ENCODE measurements around the gene ITGA7. TPM values are rescaled to one million over a fixed set of nuclear protein-coding genes. Genes with fewer than 3 reads are reported as not detected.
"Not testable (repeated sequence)": the region's sequence is repeated elsewhere in the genome, so short reads cannot be mapped to it uniquely, and the experiment has no call there.

Gene ITGA7
- total RNA-seq, 4 donors from 2014 or later: 9.5 to 20.6 (median 15.8) TPM

DNA sequence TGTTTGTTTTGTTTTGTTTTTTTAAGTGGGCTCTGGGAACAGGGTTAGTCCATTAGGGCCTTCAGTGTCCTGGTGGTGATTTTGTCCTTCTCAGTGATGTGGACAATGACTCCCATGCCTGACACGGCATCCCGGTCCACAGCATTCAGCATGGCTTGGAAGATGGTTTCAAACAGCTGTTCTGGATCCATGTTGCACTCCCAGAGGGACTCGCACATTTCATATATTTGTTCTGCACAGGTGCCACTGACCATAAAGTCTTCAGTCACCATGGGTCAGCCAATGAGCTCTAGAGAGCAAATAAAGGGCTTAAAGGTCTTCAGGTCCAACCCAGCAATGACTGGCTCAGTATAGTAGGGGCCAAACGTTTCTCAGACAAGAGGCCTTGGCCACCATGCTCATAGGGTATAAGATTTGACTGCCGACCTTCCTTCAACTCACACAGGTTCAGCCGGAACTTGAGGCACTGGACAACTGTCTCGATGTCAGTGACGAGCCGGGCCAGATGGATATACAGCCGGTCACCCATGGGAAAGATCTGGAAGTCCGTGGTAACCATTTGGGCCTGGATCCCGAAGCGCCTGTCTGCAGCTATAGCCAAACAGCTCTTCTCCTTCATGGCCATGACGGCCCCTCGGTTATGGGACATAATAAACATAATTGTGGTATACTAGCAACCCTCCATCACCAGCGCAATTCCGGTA lies 53.0 kb downstream of the ITGA7 start:
- TF ChIP-seq EP300 (IDR thresholded peaks at IDR 0.05) (no peak), CTCF (IDR thresholded peaks at IDR 0.05) (no peak), POLR2A (IDR thresholded peaks at IDR 0.05) (no peak), POLR2AphosphoS5 (IDR thresholded peaks at IDR 0.05) (no peak)
- Histone ChIP-seq H3K4me3 (no peak overlapping the region), H3K9me3 (no peaks in the 10 kb centered on the region), H3K27me3 (no peaks in the 10 kb centered on the region), H3K4me1 (no peaks in the 10 kb centered on the region), H3K27ac (no peak overlapping the region), H3K36me3 (no peaks in the 10 kb centered on the region)
- DNase-seq (ENCODE audit: low spot score in 2 of 2): no peak
- 94% methylated on average over 17 of the region's 17 CpGs for WGBS

DNA sequence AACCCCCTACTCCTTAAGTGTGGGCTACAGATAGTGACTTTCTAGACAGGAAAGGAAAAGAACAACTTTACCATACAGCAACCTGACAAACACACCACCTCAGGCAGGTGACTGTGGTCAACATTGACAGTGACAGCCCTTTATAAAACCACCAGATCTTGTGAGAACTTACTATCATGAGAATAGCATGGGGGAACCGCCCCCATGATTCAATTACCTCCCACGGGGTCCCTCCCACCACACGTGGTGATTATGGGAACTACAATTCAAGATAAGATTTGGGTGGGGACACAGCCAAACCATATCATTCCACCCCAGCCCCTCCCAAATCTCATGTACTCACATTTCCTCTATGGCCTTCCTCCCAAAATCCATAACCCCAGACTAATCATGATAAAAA lies 54.7 kb downstream of the ITGA7 start:
- no peaks in the 10 kb centered on the region for H3K4me1 ChIP-seq
- no peaks in the 10 kb centered on the region for H3K9me3 ChIP-seq
- no peaks in the 10 kb centered on the region for H3K27me3 ChIP-seq
- no peak for DNase-seq (ENCODE audit: low spot score in 2 of 2)
- TF ChIP-seq EP300 (IDR thresholded peaks at IDR 0.05) (no peak), CTCF (IDR thresholded peaks at IDR 0.05) (no peak), POLR2AphosphoS5 (IDR thresholded peaks at IDR 0.05) (no peak), POLR2A (IDR thresholded peaks at IDR 0.05) (no peak)
- H3K27ac ChIP-seq: no peak overlapping the region
- H3K4me3 ChIP-seq: no peak overlapping the region
- WGBS: 55% methylated on average over 3 of the region's 3 CpGs
- H3K36me3 ChIP-seq: no peaks in the 10 kb centered on the region

- TF ChIP-seq POLR2A (IDR thresholded peaks at IDR 0.05): no peak
- TF ChIP-seq EP300 (IDR thresholded peaks at IDR 0.05): no peak
- no peak for TF ChIP-seq CTCF (IDR thresholded peaks at IDR 0.05)
- TF ChIP-seq POLR2AphosphoS5 (IDR thresholded peaks at IDR 0.05): no peak
- 81% methylated on average over 3 of the region's 3 CpGs for whole genome bisulfite sequencing
- Histone ChIP-seq H3K9me3 (no peaks in the 10 kb centered on the region), H3K4me1 (no peaks in the 10 kb centered on the region), H3K27me3 (no peaks in the 10 kb centered on the region), H3K36me3 (no peaks in the 10 kb centered on the region), H3K4me3 (no peak overlapping the region), H3K27ac (no peak overlapping the region)
- no peak for DNase-seq (ENCODE audit: low spot score in 2 of 2)
Observed at GRCh38 chr12:55652352-55652751, 55.4 kb downstream of the ITGA7 start.

DNA sequence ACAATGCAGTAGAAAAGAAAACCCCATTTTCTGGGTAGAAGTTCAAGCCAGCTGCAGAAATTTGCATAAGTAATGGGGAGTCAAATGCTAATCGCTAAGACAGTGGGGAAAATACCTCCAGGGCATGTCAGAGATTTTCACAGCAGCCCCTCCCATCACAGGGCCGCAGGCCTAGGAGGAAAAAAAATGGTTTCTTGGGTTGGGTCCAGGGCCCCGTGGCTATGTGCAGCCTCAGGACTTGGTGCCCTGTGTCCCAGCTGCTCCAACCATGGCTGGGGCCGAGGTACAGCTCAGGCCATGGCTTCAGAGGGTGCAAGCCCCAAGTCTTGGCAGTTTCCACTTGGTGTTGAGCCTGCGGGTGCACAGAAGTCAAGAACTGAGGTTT lies 56.4 kb downstream of the ITGA7 start:
- H3K27me3 ChIP-seq: no peaks in the 10 kb centered on the region
- H3K4me3 ChIP-seq: no peak overlapping the region
- no peak overlapping the region for H3K27ac ChIP-seq
- no peaks in the 10 kb centered on the region for H3K36me3 ChIP-seq
- WGBS: 52% methylated on average over 5 of the region's 5 CpGs
- no peak for DNase-seq (ENCODE audit: low spot score in 2 of 2)
- no peaks in the 10 kb centered on the region for H3K9me3 ChIP-seq
- H3K4me1 ChIP-seq: peaks cover 5% of the 10 kb centered on the region
- TF ChIP-seq CTCF (IDR thresholded peaks at IDR 0.05): no peak
- TF ChIP-seq POLR2AphosphoS5 (IDR thresholded peaks at IDR 0.05): no peak
- no peak for TF ChIP-seq POLR2A (IDR thresholded peaks at IDR 0.05)
- no peak for TF ChIP-seq EP300 (IDR thresholded peaks at IDR 0.05)

GRCh38 chr12:55650620-55651298 lies 56.9 kb downstream of the ITGA7 start:
- H3K27ac ChIP-seq; H3K4me1 ChIP-seq; H3K9me3 ChIP-seq; H3K36me3 ChIP-seq; H3K27me3 ChIP-seq; H3K4me3 ChIP-seq; DNase-seq (ENCODE audit: low spot score in 2 of 2): not testable (repeated sequence)
- WGBS: 55% methylated on average over 4 of the region's 4 CpGs
